PC-9 (cell line): ENCODE results near the gene N4BP2L2. TPM values are rescaled to one million over a fixed set of nuclear protein-coding genes. Genes with fewer than 3 reads are reported as not detected.

Experiments used
- BruUV-seq: library from RNA; stranded (reverse); fragments of 400-500 nt; replicated peaks from 2 replicates; lab custom pipeline; 2021; lab: Mats Ljungman, UMichigan
- CTCF ChIA-PET: fragments of 300-600 bp; sonication (Branson Sonifier 250); formaldehyde crosslinking; loops from one replicate; lab custom pipeline; 2022; ENCODE audit warnings: antibody characterized with exemption; lab: Charles Lee
- POLR2A ChIA-PET: fragments of 300-600 bp; sonication (Branson Sonifier 250); formaldehyde crosslinking; loops from one replicate; lab custom pipeline; 2022; ENCODE audit warnings: antibody characterized with exemption; ENCODE audit not compliant: unreplicated experiment; lab: Charles Lee
- DNase-seq, 2 experiments: peaks; one replicate each; pipeline versions ENCODE4 v3.0.0 to v3.0.0-alpha.2; 2015 to 2022; ENCODE audit warnings: mixed read lengths in 1 of 2
- H2AFZ ChIP-seq: fragments of 200-600 bp; sonication (generic); 2 replicates; pipeline ENCODE4 v1.8.1; 2017; ENCODE audit warnings: antibody characterized with exemption
- H3F3A ChIP-seq: fragments of 200-600 bp; sonication (generic); 2 replicates; pipeline ENCODE4 v1.8.1; 2017; ENCODE audit warnings: antibody characterized with exemption, mild to moderate bottlenecking, low read depth; ENCODE audit not compliant: insufficient read depth
- H3K27ac ChIP-seq: fragments of 200-600 bp; sonication (generic); 2 replicates; pipeline ENCODE4 v1.6.1; 2016; ENCODE audit warnings: mixed run types
- H3K27me3 ChIP-seq: fragments of 200-600 bp; sonication (generic); 2 replicates; pipeline ENCODE4 v1.6.1; 2016; ENCODE audit warnings: low read depth, mixed run types; ENCODE audit not compliant: insufficient read depth
- H3K36me3 ChIP-seq: fragments of 200-600 bp; sonication (generic); 2 replicates; pipeline ENCODE4 v1.6.1; 2016; ENCODE audit warnings: low read depth, mixed run types
- H3K4me1 ChIP-seq: fragments of 200-600 bp; sonication (generic); replicated peaks from 2 replicates; pipeline ENCODE4 v1.6.1; 2016; ENCODE audit warnings: mixed run types; ENCODE audit not compliant: insufficient read depth
- H3K4me2 ChIP-seq: fragments of 200-600 bp; sonication (generic); 2 replicates; pipeline ENCODE4 v1.6.1; 2017; ENCODE audit warnings: mixed run types
- H3K4me3 ChIP-seq: fragments of 200-600 bp; sonication (generic); 2 replicates; pipeline ENCODE4 v1.6.1; 2016; ENCODE audit warnings: mixed run types
- H3K79me2 ChIP-seq: fragments of 200-600 bp; sonication (generic); 2 replicates; pipeline ENCODE4 v1.6.1; 2017; ENCODE audit warnings: low read depth, mixed run types
- H3K9me2 ChIP-seq: fragments of 200-600 bp; sonication (generic); 2 replicates; pipeline ENCODE4 v1.8.1; 2017; ENCODE audit warnings: mild to moderate bottlenecking; ENCODE audit not compliant: insufficient read depth
- H3K9me3 ChIP-seq: fragments of 200-600 bp; sonication (generic); 2 replicates; pipeline ENCODE4 v1.8.1; 2016; ENCODE audit warnings: low read depth; ENCODE audit not compliant: insufficient read depth
- H4K20me1 ChIP-seq: fragments of 200-600 bp; sonication (generic); 2 replicates; pipeline ENCODE4 v1.8.1; 2017; ENCODE audit not compliant: insufficient read depth
- EZH2 ChIP-seq: fragments of 200-600 bp; sonication (generic); IDR thresholded peaks from 2 replicates; pipeline ENCODE4 v1.8.0; 2017; ENCODE audit warnings: antibody characterized with exemption, low read depth
- intact Hi-C: fragments of 100-400 bp; cut with micrococcal nuclease; formaldehyde crosslinking; loops from one replicate; pipeline ENCODE4 v1.10.0; 2022; ENCODE audit not compliant: unreplicated experiment
- total RNA-seq: library from RNA; stranded (reverse); gene quantifications from 2 replicates; pipeline ENCODE4 v1.2.3, GENCODE V29; 2021
- TF ChIP-seq, protein P1 (sequence below): fragments of 200-600 bp; sonication (generic); conservative IDR thresholded peaks from 2 replicates; pipeline ENCODE4 v1.6.1; 2017; ENCODE audit warnings: mixed run types, antibody characterized with exemption, mild to moderate bottlenecking, moderate library complexity

Gene N4BP2L2
- total RNA-seq, 1 experiment from 2014 or later, result 81.3 TPM

DNA sequence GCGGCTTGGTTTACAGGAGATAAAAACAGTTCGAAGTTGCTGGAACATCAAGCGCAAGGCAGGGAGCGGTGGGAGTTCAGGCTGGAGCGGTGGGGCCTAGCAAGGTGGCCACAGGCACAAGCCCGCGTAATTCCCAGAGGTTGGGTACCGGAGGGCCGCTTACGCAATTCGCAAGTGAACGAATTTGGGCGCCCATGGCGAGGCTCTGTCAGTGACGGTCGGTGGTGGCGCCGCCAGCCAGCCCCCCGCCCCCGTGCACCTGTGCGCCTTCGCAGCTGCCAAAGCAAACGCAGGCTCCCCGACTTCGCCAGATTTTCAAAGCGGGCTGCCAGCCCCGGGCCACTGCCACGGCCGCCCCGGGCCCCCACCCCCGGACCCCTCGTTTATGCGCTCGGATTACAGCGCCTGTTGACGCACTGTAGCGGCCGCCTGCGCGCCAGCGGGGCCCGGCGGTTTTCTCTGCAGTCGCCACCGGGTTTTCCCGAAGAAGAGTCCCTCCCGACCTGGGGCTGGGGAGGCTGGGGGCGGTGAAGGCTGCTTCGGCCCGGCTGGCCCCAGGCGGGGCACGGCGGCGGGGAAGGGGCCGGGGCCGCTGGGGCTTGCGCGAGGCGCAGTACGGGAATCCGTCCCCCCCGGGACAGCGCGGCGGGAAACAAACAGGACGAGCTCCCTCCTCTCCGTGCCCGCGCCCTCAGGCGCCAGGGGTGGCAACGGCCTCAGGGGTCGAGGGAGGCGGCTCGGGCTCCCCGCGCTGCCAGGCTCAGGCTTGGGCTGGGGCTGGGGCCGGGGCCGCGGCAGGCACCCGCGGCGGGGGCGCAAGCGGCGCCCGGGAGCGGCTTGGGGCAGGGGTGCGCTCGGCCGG is 111.4 kb downstream of the N4BP2L2 start:
- no peaks in the 10 kb centered on the region for H3K27me3 ChIP-seq

DNA sequence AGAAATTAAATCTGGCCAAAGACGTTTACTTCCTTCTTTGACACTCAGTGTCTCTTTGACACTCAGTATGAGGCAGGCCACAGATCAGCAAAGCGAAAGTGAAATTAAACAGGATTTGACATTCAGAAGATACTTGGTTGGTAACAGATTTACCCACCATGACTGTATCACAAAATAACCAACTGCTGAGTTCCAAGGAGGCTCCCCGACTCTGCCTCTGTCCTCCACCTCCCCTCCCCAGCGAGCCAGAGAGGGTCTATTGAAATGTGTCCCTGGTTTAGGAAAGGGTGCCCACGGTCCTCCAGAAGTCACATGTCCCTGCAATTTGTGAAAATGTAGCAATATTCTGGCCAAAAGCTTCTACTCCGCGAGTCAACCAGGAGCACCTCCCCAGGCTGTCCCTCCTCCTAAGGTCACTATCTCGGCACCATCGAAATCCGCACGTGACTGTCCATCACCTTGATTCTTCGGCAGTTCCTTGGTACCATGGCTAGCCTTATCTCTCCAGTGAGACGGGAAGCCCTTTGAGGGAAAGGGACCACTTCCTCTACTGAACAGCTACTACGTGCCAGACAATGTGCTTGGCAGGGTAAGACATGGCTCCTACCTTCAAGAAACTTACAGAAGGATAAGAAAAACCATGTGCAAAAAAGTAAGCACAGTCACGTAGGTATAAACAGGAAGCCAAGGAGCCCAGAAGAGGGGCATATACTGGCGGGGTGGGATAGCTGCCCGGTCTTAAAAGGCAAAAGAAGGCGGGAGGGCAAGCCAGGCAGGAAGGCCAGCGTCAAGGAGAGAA is 112.2 kb downstream of the N4BP2L2 start:
- H3F3A ChIP-seq, result no peaks in the 10 kb centered on the region
- no TSS peak for BruUV-seq
- no peak overlapping the region for H2AFZ ChIP-seq
- no peaks in the 10 kb centered on the region for H3K27me3 ChIP-seq
- ChIA-PET CTCF (no interaction called here), POLR2A (no interaction called here)
- no peak overlapping the region for H3K27ac ChIP-seq
- no peaks in the 10 kb centered on the region for H4K20me1 ChIP-seq
- peak overlapping the region; percentile 93 for H3K4me2 ChIP-seq
- H3K9me3 ChIP-seq, result no peaks in the 10 kb centered on the region
- no peak for DNase-seq
- no peaks in the 10 kb centered on the region for H3K79me2 ChIP-seq
- no peaks in the 10 kb centered on the region for H3K9me2 ChIP-seq
- no peaks in the 10 kb centered on the region for H3K36me3 ChIP-seq
- intact Hi-C loops, result loop anchor here (5.0 kb wide), 1 partner anchor 111 kb away; the partner anchor contains the start of gene N4BP2L2
- TF ChIP-seq, protein P1, sequence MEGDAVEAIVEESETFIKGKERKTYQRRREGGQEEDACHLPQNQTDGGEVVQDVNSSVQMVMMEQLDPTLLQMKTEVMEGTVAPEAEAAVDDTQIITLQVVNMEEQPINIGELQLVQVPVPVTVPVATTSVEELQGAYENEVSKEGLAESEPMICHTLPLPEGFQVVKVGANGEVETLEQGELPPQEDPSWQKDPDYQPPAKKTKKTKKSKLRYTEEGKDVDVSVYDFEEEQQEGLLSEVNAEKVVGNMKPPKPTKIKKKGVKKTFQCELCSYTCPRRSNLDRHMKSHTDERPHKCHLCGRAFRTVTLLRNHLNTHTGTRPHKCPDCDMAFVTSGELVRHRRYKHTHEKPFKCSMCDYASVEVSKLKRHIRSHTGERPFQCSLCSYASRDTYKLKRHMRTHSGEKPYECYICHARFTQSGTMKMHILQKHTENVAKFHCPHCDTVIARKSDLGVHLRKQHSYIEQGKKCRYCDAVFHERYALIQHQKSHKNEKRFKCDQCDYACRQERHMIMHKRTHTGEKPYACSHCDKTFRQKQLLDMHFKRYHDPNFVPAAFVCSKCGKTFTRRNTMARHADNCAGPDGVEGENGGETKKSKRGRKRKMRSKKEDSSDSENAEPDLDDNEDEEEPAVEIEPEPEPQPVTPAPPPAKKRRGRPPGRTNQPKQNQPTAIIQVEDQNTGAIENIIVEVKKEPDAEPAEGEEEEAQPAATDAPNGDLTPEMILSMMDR, result no peak
- TF ChIP-seq EZH2, result no peak
- H3K4me3 ChIP-seq, result peak overlapping the region; percentile 87; the same call in 1 of the 2 replicates
- peaks cover 15% of the 10 kb centered on the region; the same call in 1 of the 2 replicates for H3K4me1 ChIP-seq

More for the DNA sequence above, 111.4 kb downstream of the N4BP2L2 start:
- Histone ChIP-seq H3K79me2 (no peaks in the 10 kb centered on the region), H3F3A (no peaks in the 10 kb centered on the region), H4K20me1 (no peaks in the 10 kb centered on the region), H3K9me3 (no peaks in the 10 kb centered on the region), H2AFZ (peak overlapping the region; percentile 93), H3K36me3 (no peaks in the 10 kb centered on the region), H3K4me3 (peak overlapping the region; percentile 87), H3K4me2 (peak overlapping the region; percentile 93), H3K27ac (no peak overlapping the region), H3K4me1 (peaks cover 15% of the 10 kb centered on the region; the same call in 1 of the 2 replicates), H3K9me2 (no peaks in the 10 kb centered on the region)
- no TSS peak for BruUV-seq
- POLR2A ChIA-PET, result no interaction called here
- peak in 1 of 2 experiments; percentile 9 for DNase-seq
- intact Hi-C loops, result loop anchor here (5.0 kb wide), 1 partner anchor 110 kb away; the partner anchor contains the start of gene N4BP2L2
- TF ChIP-seq EZH2, result no peak
- TF ChIP-seq, protein P1, result no peak
- CTCF ChIA-PET, result no interaction called here

DNA sequence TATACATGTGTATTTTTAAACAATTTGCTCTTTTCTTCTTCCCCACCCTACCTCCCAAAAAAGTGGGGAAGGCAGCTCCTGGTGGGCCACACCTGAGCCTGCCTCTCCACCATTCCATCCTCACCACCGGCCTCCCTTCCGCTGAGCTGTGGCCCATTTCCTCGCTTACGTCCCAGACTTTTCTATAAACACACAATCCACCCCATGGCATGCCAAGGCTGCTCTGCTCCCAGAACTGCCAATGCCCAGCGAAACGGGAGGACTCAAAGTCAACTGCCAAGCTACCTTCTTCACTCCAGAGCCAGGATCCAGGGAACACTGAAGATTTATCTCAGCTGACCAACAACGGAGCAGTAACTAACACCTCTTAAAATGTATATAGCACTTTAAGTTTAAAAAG is 113.4 kb downstream of the N4BP2L2 start:
- intact Hi-C loops, result loop anchor here (5.0 kb wide), 1 partner anchor 112 kb away; the partner anchor contains the start of gene N4BP2L2
- no peak for DNase-seq
- no peaks in the 10 kb centered on the region for H3K79me2 ChIP-seq
- H3K27me3 ChIP-seq, result no peaks in the 10 kb centered on the region
- H3K9me2 ChIP-seq, result no peaks in the 10 kb centered on the region
- BruUV-seq, result no TSS peak
- H3K4me3 ChIP-seq, result no peak overlapping the region
- H3K36me3 ChIP-seq, result no peaks in the 10 kb centered on the region
- ChIA-PET POLR2A (no interaction called here), CTCF (no interaction called here)
- no peaks in the 10 kb centered on the region for H3F3A ChIP-seq
- H3K9me3 ChIP-seq, result no peaks in the 10 kb centered on the region
- no peaks in the 10 kb centered on the region for H4K20me1 ChIP-seq
- TF ChIP-seq, protein P1, result no peak
- no peak for TF ChIP-seq EZH2
- no peak overlapping the region for H3K27ac ChIP-seq
- no peak overlapping the region for H2AFZ ChIP-seq
- H3K4me2 ChIP-seq, result no peak overlapping the region
- H3K4me1 ChIP-seq, result peaks cover 15% of the 10 kb centered on the region; the same call in 1 of the 2 replicates
